ENCODE measurements around the gene ITFG1. TPM values are rescaled to one million over a fixed set of nuclear protein-coding genes. Genes with fewer than 3 reads are reported as not detected.
"Not testable (repeated sequence)": the region's sequence is repeated elsewhere in the genome, so short reads cannot be mapped to it uniquely, and the experiment has no call there.

ITFG1 gene
- total RNA-seq, 1 experiment from 2014 or later = 38.2 TPM

DNA sequence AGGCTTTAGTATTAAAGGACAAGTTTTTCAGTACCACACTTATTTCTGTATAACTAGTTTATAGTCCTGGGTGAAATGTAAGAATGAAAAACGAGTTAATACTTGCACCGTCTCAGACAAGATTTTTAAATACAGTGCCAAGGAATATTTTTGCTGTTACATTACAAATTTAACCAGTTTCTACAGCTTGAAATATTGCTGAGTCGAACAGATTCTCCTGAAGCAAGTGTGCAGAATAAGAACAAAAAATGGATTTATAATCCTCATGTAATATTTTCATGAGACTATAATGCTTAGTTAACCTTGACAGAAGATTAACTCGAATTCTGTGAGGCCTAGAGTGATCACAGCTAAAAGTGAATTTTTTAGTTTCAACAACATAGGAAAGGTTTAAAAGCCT is 320.2 kb downstream of the ITFG1 start:
- no peaks in the 10 kb centered on the region for H3K27me3 Mint-ChIP-seq (ENCODE audit: insufficient read depth, unreplicated experiment)

DNA sequence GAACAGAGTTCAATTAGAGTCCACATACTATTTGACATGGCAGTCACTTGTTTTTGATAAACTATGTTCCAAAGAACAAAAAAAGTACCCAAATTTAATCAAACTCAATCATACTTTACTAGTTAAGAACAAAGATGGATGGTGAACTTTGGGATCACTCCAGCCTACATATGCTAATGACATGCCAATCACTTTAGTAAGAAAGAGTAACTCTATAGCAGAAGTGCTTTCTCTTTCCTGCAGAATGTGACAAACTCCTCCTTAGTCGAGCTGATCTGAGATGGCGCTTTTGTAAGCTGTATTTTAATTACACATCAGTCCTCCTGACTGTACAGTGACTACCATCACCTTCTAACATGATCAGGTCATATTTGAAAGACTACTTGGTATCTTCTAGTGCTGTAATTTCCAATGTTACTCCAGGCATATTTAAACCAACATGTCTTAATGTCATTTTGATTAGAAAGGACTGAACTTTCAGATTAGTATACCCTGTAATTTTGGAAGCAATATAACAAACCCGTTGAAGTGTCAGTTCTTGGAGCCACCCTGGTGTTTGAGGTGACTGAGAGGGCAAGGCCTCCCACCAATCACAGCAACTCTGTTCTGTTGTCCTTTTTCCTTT is 321.2 kb downstream of the ITFG1 start:
- no peaks in the 10 kb centered on the region for H3K4me1 ChIP-seq
- Mint-ChIP-seq H3K4me1 (ENCODE audit: low read depth, unreplicated experiment) (peaks cover 22% of the 10 kb centered on the region), H3K36me3 (ENCODE audit: insufficient read depth, unreplicated experiment) (peaks cover 5% of the 10 kb centered on the region), H3K4me3 (ENCODE audit: unreplicated experiment) (no peak overlapping the region), H3K9me3 (ENCODE audit: unreplicated experiment) (no peaks in the 10 kb centered on the region), H3K27ac (ENCODE audit: unreplicated experiment) (no peak overlapping the region), H3K27me3 (ENCODE audit: insufficient read depth, unreplicated experiment) (no peaks in the 10 kb centered on the region)
- TF ChIP-seq, protein P1, sequence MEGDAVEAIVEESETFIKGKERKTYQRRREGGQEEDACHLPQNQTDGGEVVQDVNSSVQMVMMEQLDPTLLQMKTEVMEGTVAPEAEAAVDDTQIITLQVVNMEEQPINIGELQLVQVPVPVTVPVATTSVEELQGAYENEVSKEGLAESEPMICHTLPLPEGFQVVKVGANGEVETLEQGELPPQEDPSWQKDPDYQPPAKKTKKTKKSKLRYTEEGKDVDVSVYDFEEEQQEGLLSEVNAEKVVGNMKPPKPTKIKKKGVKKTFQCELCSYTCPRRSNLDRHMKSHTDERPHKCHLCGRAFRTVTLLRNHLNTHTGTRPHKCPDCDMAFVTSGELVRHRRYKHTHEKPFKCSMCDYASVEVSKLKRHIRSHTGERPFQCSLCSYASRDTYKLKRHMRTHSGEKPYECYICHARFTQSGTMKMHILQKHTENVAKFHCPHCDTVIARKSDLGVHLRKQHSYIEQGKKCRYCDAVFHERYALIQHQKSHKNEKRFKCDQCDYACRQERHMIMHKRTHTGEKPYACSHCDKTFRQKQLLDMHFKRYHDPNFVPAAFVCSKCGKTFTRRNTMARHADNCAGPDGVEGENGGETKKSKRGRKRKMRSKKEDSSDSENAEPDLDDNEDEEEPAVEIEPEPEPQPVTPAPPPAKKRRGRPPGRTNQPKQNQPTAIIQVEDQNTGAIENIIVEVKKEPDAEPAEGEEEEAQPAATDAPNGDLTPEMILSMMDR (IDR thresholded peaks at IDR 0.05; ENCODE audit: insufficient read depth in 1 of 2, low read depth in 1 of 2, low read length in 1 of 2, severe bottlenecking in 1 of 2, unreplicated experiment in 1 of 2) = no peak
- H3K9me3 ChIP-seq = no peaks in the 10 kb centered on the region
- BruUV-seq (replicated peaks) = no TSS peak
- H3K36me3 ChIP-seq (ENCODE audit: control insufficient read depth, insufficient read depth, low read length) = no peaks in the 10 kb centered on the region
- ChIA-PET POLR2A (no interaction called here), CTCF (no interaction called here)
- intact Hi-C loops (cut with micrococcal nuclease; ENCODE audit: unreplicated experiment) = loop anchor here (5.0 kb wide), 3 partner anchors 287 to 978 kb away; no protein-coding TSS in a partner anchor
- H3K27me3 ChIP-seq (replicated peaks; ENCODE audit: control insufficient read depth, insufficient read depth, low read length) = no peaks in the 10 kb centered on the region
- DNase-seq = no peak
- no peak overlapping the region for H3K4me3 ChIP-seq (ENCODE audit: low read depth, low read length)

More for the DNA sequence above, 320.2 kb downstream of the ITFG1 start:
- no peak overlapping the region for H3K27ac Mint-ChIP-seq (ENCODE audit: unreplicated experiment)
- Histone ChIP-seq H3K9me3 (no peaks in the 10 kb centered on the region), H3K36me3 (ENCODE audit: control insufficient read depth, insufficient read depth, low read length) (no peaks in the 10 kb centered on the region), H3K4me3 (ENCODE audit: low read depth, low read length) (no peak overlapping the region), H3K4me1 (no peaks in the 10 kb centered on the region), H3K27me3 (replicated peaks; ENCODE audit: control insufficient read depth, insufficient read depth, low read length) (no peaks in the 10 kb centered on the region)
- peaks cover 8% of the 10 kb centered on the region for H3K36me3 Mint-ChIP-seq (ENCODE audit: insufficient read depth, unreplicated experiment)
- ChIA-PET POLR2A (no interaction called here), CTCF (interaction anchor here (1.0 to 1.6 kb wide), 2 partner anchors 8 to 1024 kb away, joined by 3 to 10 read pairs; no protein-coding TSS in a partner anchor)
- H3K9me3 Mint-ChIP-seq (ENCODE audit: unreplicated experiment) = no peaks in the 10 kb centered on the region
- no TSS peak for BruUV-seq (replicated peaks)
- H3K4me1 Mint-ChIP-seq (ENCODE audit: low read depth, unreplicated experiment) = peaks cover 22% of the 10 kb centered on the region
- TF ChIP-seq, protein P1 (IDR thresholded peaks at IDR 0.05; ENCODE audit: insufficient read depth in 1 of 2, low read depth in 1 of 2, low read length in 1 of 2, severe bottlenecking in 1 of 2, unreplicated experiment in 1 of 2) = no peak
- no peak overlapping the region for H3K4me3 Mint-ChIP-seq (ENCODE audit: unreplicated experiment)
- no peak for DNase-seq
- intact Hi-C loops (cut with micrococcal nuclease; ENCODE audit: unreplicated experiment) = loop anchor here (1.0 to 5.0 kb wide), 6 partner anchors 103 to 977 kb away; no protein-coding TSS in a partner anchor

GRCh38 chr16:47137925-47138324 is 322.9 kb downstream of the ITFG1 start:
- H3K36me3 ChIP-seq (ENCODE audit: control insufficient read depth, insufficient read depth, low read length); H3K36me3 Mint-ChIP-seq (ENCODE audit: insufficient read depth, unreplicated experiment); H3K9me3 Mint-ChIP-seq (ENCODE audit: unreplicated experiment); H3K27me3 Mint-ChIP-seq (ENCODE audit: insufficient read depth, unreplicated experiment); H3K27ac Mint-ChIP-seq (ENCODE audit: unreplicated experiment); POLR2A ChIA-PET; H3K4me3 ChIP-seq (ENCODE audit: low read depth, low read length); intact Hi-C loops (cut with micrococcal nuclease; ENCODE audit: unreplicated experiment); H3K4me3 Mint-ChIP-seq (ENCODE audit: unreplicated experiment); H3K9me3 ChIP-seq; DNase-seq; H3K27me3 ChIP-seq (replicated peaks; ENCODE audit: control insufficient read depth, insufficient read depth, low read length); CTCF ChIA-PET; H3K4me1 ChIP-seq; BruUV-seq (replicated peaks): not testable (repeated sequence)
- H3K4me1 Mint-ChIP-seq (ENCODE audit: low read depth, unreplicated experiment) = peaks cover 22% of the 10 kb centered on the region
